Heart left ventricle (tissue), 16 donors: ENCODE results near the gene SLC25A29. TPM values are rescaled to one million over a fixed set of nuclear protein-coding genes. Genes with fewer than 3 reads are reported as not detected.

Experiments used
- ATAC-seq, 4 donors: fragments of 200-7000 bp; cut with Tn5 transposase; one replicate each; pipeline ENCODE4 v1.9.1; 2020 to 2022; ENCODE audit warnings: moderate library complexity in 4 of 4, mild to moderate bottlenecking in 3 of 4, moderate number of reproducible peaks in 1 of 4
- DNase-seq, 5 donors: peaks; one replicate each; pipeline ENCODE4 v3.0.0-alpha.2; 2020
- H3K27ac ChIP-seq, 12 donors: fragments of 200-600 bp; sonication (generic) in 4 of 12; one replicate each; pipeline versions ENCODE4 v1.5.0 to v1.8.0; 2016 to 2022; ENCODE audit warnings: mild to moderate bottlenecking in 2 of 12
- H3K27me3 ChIP-seq, 9 donors: fragments of 200-600 bp; sonication (generic) in 2 of 9; one replicate each; pipeline versions ENCODE4 v1.5.1 to v1.8.0; 2016 to 2022; ENCODE audit warnings: mild to moderate bottlenecking in 3 of 9
- H3K36me3 ChIP-seq, 9 donors: fragments of 200-600 bp; sonication (generic) in 2 of 9; one replicate each; pipeline versions ENCODE4 v1.5.0 to v1.8.0; 2018 to 2022; ENCODE audit warnings: mild to moderate bottlenecking in 2 of 9
- H3K4me1 ChIP-seq, 12 donors: fragments of 200-600 bp; sonication (generic) in 4 of 12; one replicate each; pipeline versions ENCODE4 v1.5.0 to v1.8.0; 2016 to 2022; ENCODE audit warnings: mild to moderate bottlenecking in 3 of 12
- H3K4me3 ChIP-seq, 12 donors: fragments of 200-600 bp; sonication (generic) in 4 of 12; one replicate each; pipeline versions ENCODE4 v1.5.0 to v1.8.0; 2017 to 2022; ENCODE audit warnings: mild to moderate bottlenecking in 9 of 12, moderate library complexity in 4 of 12
- H3K9me3 ChIP-seq, 12 donors: fragments of 200-600 bp; sonication (generic) in 4 of 12; one replicate each; pipeline versions ENCODE4 v1.5.0 to v1.8.0; 2016 to 2022; ENCODE audit warnings: mild to moderate bottlenecking in 1 of 12
- POLR2A ChIP-seq, 2 donors: fragments of 450-650 bp; IDR thresholded peaks; one replicate each; pipeline ENCODE4 v1.6.1; 2017; ENCODE audit warnings: antibody characterized with exemption in 2 of 2, mild to moderate bottlenecking in 2 of 2, moderate library complexity in 2 of 2
- WGBS, 4 donors: extraction: QIAGEN DNeasy Blood & Tissue Kit in 2 of 4; methylation state at CpG; one replicate each; pipeline versions ENCODE4 v1.1.5 to v1.1.7; 2013 to 2018; 5-methylcytosine and 5-hydroxymethylcytosine counted together
- intact Hi-C, 10 donors: fragments of 100-400 bp; cut with DNase I; formaldehyde crosslinking; loops; one replicate each; pipeline versions ENCODE4 v1.11.1 to v1.14.2; 2022
- polyA plus RNA-seq, 2 donors: library from polyadenylated mRNA; stranded (reverse); fragments of 200-250 nt; gene quantifications; one replicate each; pipeline ENCODE4 v1.2.3, GENCODE V29; 2013
- total RNA-seq, 9 donors: library from RNA; depleted of rRNA in 2 of 9; stranded (reverse); fragments of >200 nt in 2 of 9; fragmentation: NEBNext Ultra II Directional in 3 of 9; extraction: Animal tissue kit (Norgen Biotek cat#: 25700) in 3 of 9; gene quantifications; one replicate each; pipeline versions ENCODE4 v1.1.0 to v1.2.4, GENCODE V29; 2016 to 2023
- TF ChIP-seq, protein P1 (sequence below), 12 donors: fragments of 200-600 bp; sonication (generic) in 4 of 12; IDR thresholded peaks; one replicate each; pipeline versions ENCODE4 v1.5.0 to v1.8.0; 2018 to 2022; ENCODE audit warnings: antibody characterized with exemption in 12 of 12, mild to moderate bottlenecking in 5 of 12
- donor health status: ischemic (EF 13 %, LVEDD 7.1; RV severe dilation, severe dysfunction).
- donor health status: healthy with polysubstance abuse.
- donor health status: DM: no; HTN: yes; CAD: no.
- donor health status: DM: no; HTN: no; CAD: no.
- donor health status: ischemic (EF 25% LVEDD 6.9; RV normal size, moderate dysfunction).
- donor health status: ischemic (EF 25% LVEDD 5.7; RV mildly dilated, moderate dysfunction).
- donor health status: healthy.
- donor health status: DM: yes; HTN: yes; CAD: no.
- donor health status: ischemic (EF 35%, LVEDD 5.7; RV mildly dilated, moderate dysfunction).
- donor health status: nonischemic (EF 11% LVEDD 7.7; RV severe dilation, severe dysfunction).
- donor health status: DM: yes; HTN: yes; CAD: no.
- donor health status: PGD.
- donor health status: ischemic (EF 29% LVEDD 5.4; RV normal size, mild dysfunction).
- donor health status: nonischemic (EF 23%, LVEDD 6.1; RV moderate dilation, normal function).

The SLC25A29 gene
- total and polyA plus RNA-seq, 11 donors: 10.2 to 34.2 (median 21.7) TPM

DNA sequence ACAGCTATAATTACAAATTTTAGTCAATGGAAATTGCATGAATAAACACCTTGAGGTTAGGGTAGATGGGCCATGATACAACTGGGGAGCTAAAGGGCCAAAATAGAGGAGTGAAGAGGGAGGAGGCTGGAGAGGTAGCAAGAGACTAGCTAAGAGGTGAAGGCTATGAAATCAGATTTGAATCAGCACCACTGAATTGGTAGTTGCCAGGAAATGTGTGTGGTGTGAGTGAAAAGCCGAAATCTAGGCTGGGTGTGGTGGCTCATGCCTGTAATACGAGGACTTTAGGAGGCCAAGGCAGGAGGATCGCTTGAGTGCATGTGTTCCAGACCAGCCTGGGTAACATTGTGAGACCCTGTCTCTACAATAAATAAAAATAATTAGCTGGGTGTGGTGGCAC, 44.6 kb downstream of the SLC25A29 start:
- peaks cover 0 to 33% (median 15%) of the 10 kb centered on the region in 9 donors for H3K36me3 ChIP-seq
- TF ChIP-seq POLR2A (IDR thresholded peaks at IDR 0.05): no peak
- TF ChIP-seq, protein P1, sequence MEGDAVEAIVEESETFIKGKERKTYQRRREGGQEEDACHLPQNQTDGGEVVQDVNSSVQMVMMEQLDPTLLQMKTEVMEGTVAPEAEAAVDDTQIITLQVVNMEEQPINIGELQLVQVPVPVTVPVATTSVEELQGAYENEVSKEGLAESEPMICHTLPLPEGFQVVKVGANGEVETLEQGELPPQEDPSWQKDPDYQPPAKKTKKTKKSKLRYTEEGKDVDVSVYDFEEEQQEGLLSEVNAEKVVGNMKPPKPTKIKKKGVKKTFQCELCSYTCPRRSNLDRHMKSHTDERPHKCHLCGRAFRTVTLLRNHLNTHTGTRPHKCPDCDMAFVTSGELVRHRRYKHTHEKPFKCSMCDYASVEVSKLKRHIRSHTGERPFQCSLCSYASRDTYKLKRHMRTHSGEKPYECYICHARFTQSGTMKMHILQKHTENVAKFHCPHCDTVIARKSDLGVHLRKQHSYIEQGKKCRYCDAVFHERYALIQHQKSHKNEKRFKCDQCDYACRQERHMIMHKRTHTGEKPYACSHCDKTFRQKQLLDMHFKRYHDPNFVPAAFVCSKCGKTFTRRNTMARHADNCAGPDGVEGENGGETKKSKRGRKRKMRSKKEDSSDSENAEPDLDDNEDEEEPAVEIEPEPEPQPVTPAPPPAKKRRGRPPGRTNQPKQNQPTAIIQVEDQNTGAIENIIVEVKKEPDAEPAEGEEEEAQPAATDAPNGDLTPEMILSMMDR (IDR thresholded peaks at IDR 0.05): no peak
- WGBS, 4 donors: 84 to 91% (median 86%) methylated on average over 3 of the region's 3 CpGs
- DNase-seq (no peak), ATAC-seq (no peak)
- H3K27ac ChIP-seq: peak overlapping the region in 1 of 12 donors; percentile 50
- intact Hi-C loops: no loop called here
- no peaks in the 10 kb centered on the region for H3K9me3 ChIP-seq
- no peaks in the 10 kb centered on the region for H3K27me3 ChIP-seq
- H3K4me3 ChIP-seq: no peak overlapping the region
- H3K4me1 ChIP-seq: peaks cover 0 to 64% (median 39%) of the 10 kb centered on the region in 12 donors

DNA sequence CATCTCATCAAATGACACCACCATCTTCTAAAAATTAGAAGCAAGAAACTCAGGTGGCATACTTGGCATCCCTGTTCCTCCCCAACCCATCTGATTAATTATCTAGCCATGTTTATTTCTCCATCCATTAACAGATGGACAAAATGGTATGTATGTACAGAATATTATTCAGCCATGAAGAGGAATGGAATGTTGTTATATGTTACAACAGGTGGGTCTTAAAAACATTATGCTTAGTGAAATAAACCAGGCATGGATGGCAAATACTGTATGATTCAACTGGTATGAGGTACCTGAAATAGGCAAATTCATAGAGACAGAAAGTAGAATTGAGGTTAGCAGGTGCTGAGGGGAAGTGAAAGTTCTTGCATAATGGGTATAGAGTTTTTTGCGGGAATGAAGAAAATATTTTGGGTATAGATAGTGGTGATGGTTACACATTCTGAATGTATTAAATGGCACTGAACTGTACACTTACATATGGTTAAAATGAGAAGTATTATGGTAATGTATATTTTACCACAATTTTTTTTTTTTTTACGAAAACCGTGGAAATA, 49.8 kb downstream of the SLC25A29 start:
- 91 to 95% (median 94%) methylated on average over 3 of the region's 3 CpGs for WGBS, 4 donors
- intact Hi-C loops: no loop called here
- DNase-seq: no peak
- Histone ChIP-seq H3K4me1 (peaks cover 0 to 79% (median 39%) of the 10 kb centered on the region in 12 donors), H3K27ac (no peak overlapping the region), H3K27me3 (no peaks in the 10 kb centered on the region), H3K4me3 (no peak overlapping the region), H3K9me3 (no peaks in the 10 kb centered on the region), H3K36me3 (no peaks in the 10 kb centered on the region)
- no peak for TF ChIP-seq POLR2A (IDR thresholded peaks at IDR 0.05)
- no peak for ATAC-seq

GRCh38 chr14:100252684-100253083, 53.6 kb downstream of the SLC25A29 start:
- no peak for DNase-seq
- H3K4me1 ChIP-seq: peaks cover 0 to 78% (median 41%) of the 10 kb centered on the region in 12 donors

GRCh38 chr14:100250732-100251465, 55.3 kb downstream of the SLC25A29 start:
- intact Hi-C loops: no loop called here
- H3K4me1 ChIP-seq: peaks cover 7 to 78% (median 50%) of the 10 kb centered on the region in 12 donors

More at GRCh38 chr14:100252684-100253083, 53.6 kb downstream of the SLC25A29 start:
- no peak for TF ChIP-seq POLR2A (IDR thresholded peaks at IDR 0.05)
- TF ChIP-seq, protein P1 (IDR thresholded peaks at IDR 0.05): no peak
- no peaks in the 10 kb centered on the region for H3K27me3 ChIP-seq
- intact Hi-C loops: no loop called here
- H3K36me3 ChIP-seq: peaks cover 0 to 3% (median 0%) of the 10 kb centered on the region in 9 donors
- H3K27ac ChIP-seq: no peak overlapping the region
- ATAC-seq: no peak
- H3K4me3 ChIP-seq: no peak overlapping the region
- no peaks in the 10 kb centered on the region for H3K9me3 ChIP-seq

More at GRCh38 chr14:100250732-100251465, 55.3 kb downstream of the SLC25A29 start:
- Histone ChIP-seq H3K27ac (no peak overlapping the region), H3K36me3 (peaks cover 0 to 3% (median 0%) of the 10 kb centered on the region in 9 donors), H3K4me3 (no peak overlapping the region), H3K9me3 (no peaks in the 10 kb centered on the region), H3K27me3 (no peaks in the 10 kb centered on the region)
- ATAC-seq: no peak
- WGBS, 4 donors: 78 to 90% (median 84%) methylated on average over 2 of the region's 2 CpGs
- DNase-seq: no peak
- no peak for TF ChIP-seq POLR2A (IDR thresholded peaks at IDR 0.05)
- TF ChIP-seq, protein P1 (IDR thresholded peaks at IDR 0.05): no peak
